SK-N-SH treated with all-trans-retinoic acid at 6 μM for 48 hours (cell line): ENCODE data around the gene RPS19.

Experiments used
- ATAC-seq: fragments of 200-7000 bp; cut with Tn5 transposase; 3 replicates; pipeline ENCODE4 v1.9.1; 2020; ENCODE audit warnings: mild to moderate bottlenecking, moderate library complexity
- ARNTL ChIP-seq: fragments of 450-650 bp; formaldehyde crosslinking; IDR thresholded peaks from 2 replicates; pipeline ENCODE4 v1.5.0; 2020; ENCODE audit warnings: low read depth, mild to moderate bottlenecking, moderate library complexity, borderline replicate concordance
- BACH2 ChIP-seq: fragments of 250-450 bp; sonication (Bioruptor Pico); IDR thresholded peaks from 2 replicates; pipeline ENCODE4 v1.9.0; 2021; ENCODE audit warnings: mild to moderate bottlenecking, borderline replicate concordance
- CSDC2 ChIP-seq: fragments of 250-450 bp; sonication (Bioruptor Pico); IDR thresholded peaks from 2 replicates; pipeline ENCODE4 v1.5.0; 2020; ENCODE audit warnings: mild to moderate bottlenecking, moderate library complexity
- ESRRG ChIP-seq: fragments of 250-450 bp; sonication (Bioruptor Pico); IDR thresholded peaks from 2 replicates; pipeline ENCODE4 v1.6.1; 2021; ENCODE audit warnings: mild to moderate bottlenecking
- GLIS3 ChIP-seq: fragments of 250-450 bp; sonication (Bioruptor Pico); IDR thresholded peaks from 2 replicates; pipeline ENCODE4 v1.5.0; 2020; ENCODE audit warnings: mild to moderate bottlenecking, moderate library complexity
- ISL1 ChIP-seq: fragments of 250-450 bp; sonication (Bioruptor Pico); IDR thresholded peaks from 2 replicates; pipeline ENCODE4 v2.1.2; 2022; ENCODE audit warnings: mild to moderate bottlenecking, moderate library complexity
- OSR1 ChIP-seq: fragments of 250-450 bp; sonication (Bioruptor Pico); IDR thresholded peaks from 2 replicates; pipeline ENCODE4 v1.8.0; 2022; ENCODE audit warnings: moderate library complexity, mild to moderate bottlenecking, inconsistent platforms
- PPARA ChIP-seq: fragments of 250-450 bp; sonication (Bioruptor Pico); IDR thresholded peaks from 2 replicates; pipeline ENCODE4 v1.5.0; 2020; ENCODE audit warnings: mild to moderate bottlenecking, borderline replicate concordance
- RARB ChIP-seq: fragments of 250-450 bp; sonication (Bioruptor Pico); IDR thresholded peaks from 2 replicates; pipeline ENCODE4 v1.8.0; 2021; ENCODE audit warnings: mild to moderate bottlenecking, moderate library complexity
- SNAI2 ChIP-seq: fragments of 250-450 bp; sonication (Bioruptor Pico); IDR thresholded peaks from 2 replicates; pipeline ENCODE4 v1.5.0; 2020; ENCODE audit warnings: mild to moderate bottlenecking, moderate library complexity
- TCF4 ChIP-seq: fragments of 250-450 bp; sonication (Bioruptor Pico); IDR thresholded peaks from 2 replicates; pipeline ENCODE4 v1.8.0; 2021; ENCODE audit warnings: mild to moderate bottlenecking, moderate library complexity, borderline replicate concordance
- TOX ChIP-seq: fragments of 250-450 bp; sonication (Bioruptor Pico); IDR thresholded peaks from 2 replicates; pipeline ENCODE4 v1.8.0; 2021; ENCODE audit warnings: mild to moderate bottlenecking, moderate library complexity, borderline replicate concordance
- ZC3H10 ChIP-seq: fragments of 250-450 bp; sonication (Bioruptor Pico); IDR thresholded peaks from 2 replicates; pipeline ENCODE4 v1.5.1; 2021; ENCODE audit warnings: mild to moderate bottlenecking, moderate library complexity
- ZFP3 ChIP-seq: fragments of 250-450 bp; sonication (Bioruptor Pico); IDR thresholded peaks from 2 replicates; pipeline ENCODE4 v1.5.0; 2020; ENCODE audit warnings: mild to moderate bottlenecking, moderate library complexity
- ZFP30 ChIP-seq: fragments of 450-650 bp; formaldehyde crosslinking; IDR thresholded peaks from 2 replicates; pipeline ENCODE4 v1.5.0; 2022; ENCODE audit warnings: mild to moderate bottlenecking, moderate library complexity
- ZNF565 ChIP-seq: fragments of 450-650 bp; formaldehyde crosslinking; conservative IDR thresholded peaks from 2 replicates; pipeline ENCODE4 v1.5.0; 2020; ENCODE audit warnings: low read depth, mild to moderate bottlenecking, moderate library complexity
- ZNF70 ChIP-seq: fragments of 450-650 bp; formaldehyde crosslinking; IDR thresholded peaks from 2 replicates; pipeline ENCODE4 v1.5.0; 2020; ENCODE audit warnings: mild to moderate bottlenecking, moderate library complexity
- ZNF8 ChIP-seq: fragments of 450-650 bp; formaldehyde crosslinking; IDR thresholded peaks from 2 replicates; pipeline ENCODE4 v1.5.0; 2020; ENCODE audit warnings: mild to moderate bottlenecking, moderate library complexity
- TF ChIP-seq, protein P1 (sequence below): fragments of 250-450 bp; sonication (Bioruptor Pico); IDR thresholded peaks from 2 replicates; pipeline ENCODE4 v1.8.0; 2021; ENCODE audit warnings: low read depth, mild to moderate bottlenecking, moderate library complexity, borderline replicate concordance
- TF ChIP-seq, protein P2 (sequence below): fragments of 250-450 bp; sonication (Bioruptor Pico); IDR thresholded peaks from 2 replicates; pipeline ENCODE4 v1.8.0; 2020; ENCODE audit warnings: mild to moderate bottlenecking, moderate library complexity, borderline replicate concordance
- TF ChIP-seq, protein P3 (sequence below): fragments of 250-450 bp; sonication (Bioruptor Pico); IDR thresholded peaks from 2 replicates; pipeline ENCODE4 v1.5.1; 2021; ENCODE audit warnings: mild to moderate bottlenecking, moderate library complexity
- TF ChIP-seq, protein P4 (sequence below): fragments of 250-450 bp; sonication (Bioruptor Pico); IDR thresholded peaks from 2 replicates; pipeline ENCODE4 v1.5.1; 2020; ENCODE audit warnings: low read depth, mild to moderate bottlenecking, moderate library complexity
- TF ChIP-seq, protein P5 (sequence below): fragments of 250-450 bp; sonication (Bioruptor Pico); IDR thresholded peaks from 2 replicates; pipeline ENCODE4 v1.5.0; 2020; ENCODE audit warnings: mild to moderate bottlenecking, moderate library complexity

RPS19 gene

DNA sequence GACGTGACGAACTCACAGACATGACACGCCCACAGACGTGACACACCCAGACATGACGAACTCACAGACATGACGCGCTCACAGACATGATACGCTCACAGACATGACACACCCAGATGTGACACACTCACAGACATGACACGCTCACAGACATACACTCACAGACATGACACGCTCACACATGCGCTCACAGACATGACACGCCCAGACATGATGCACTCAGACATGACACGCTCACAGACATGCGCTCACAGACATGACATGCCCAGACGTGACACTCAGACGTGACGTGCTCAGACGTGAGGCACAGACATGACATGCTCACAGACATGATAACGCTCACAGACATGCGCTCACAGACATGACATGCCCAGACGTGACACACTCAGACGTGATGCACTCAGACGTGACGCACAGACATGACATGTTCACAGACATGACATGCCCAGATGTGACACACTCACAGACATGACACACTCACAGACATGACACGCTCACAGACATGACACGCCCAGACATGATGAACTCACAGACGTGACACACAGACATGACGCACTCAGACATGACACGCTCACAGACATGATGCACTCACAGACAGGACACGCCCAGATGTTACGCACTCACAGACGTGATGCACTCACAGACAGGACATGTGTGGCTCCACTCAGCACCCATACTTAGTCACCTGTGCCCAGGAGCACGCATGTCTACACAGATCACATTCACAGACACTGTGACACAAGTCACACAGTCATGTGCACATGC, 60.1 kb downstream of the RPS19 start:
- TF ChIP-seq ZNF8 (no peak), ZNF70 (CRISPR knock-in tag) (no peak), GLIS3 (no peak), OSR1 (no peak), RARB (no peak), TCF4 (no peak), ARNTL (CRISPR knock-in tag) (no peak), SNAI2 (CRISPR knock-in tag) (no peak), ESRRG (no peak), ISL1 (no peak), CSDC2 (CRISPR knock-in tag) (no peak), TOX (CRISPR knock-in tag) (no peak), PPARA (CRISPR knock-in tag) (no peak), BACH2 (CRISPR knock-in tag) (no peak), ZFP3 (CRISPR knock-in tag) (no peak)
- TF ChIP-seq, protein P1, sequence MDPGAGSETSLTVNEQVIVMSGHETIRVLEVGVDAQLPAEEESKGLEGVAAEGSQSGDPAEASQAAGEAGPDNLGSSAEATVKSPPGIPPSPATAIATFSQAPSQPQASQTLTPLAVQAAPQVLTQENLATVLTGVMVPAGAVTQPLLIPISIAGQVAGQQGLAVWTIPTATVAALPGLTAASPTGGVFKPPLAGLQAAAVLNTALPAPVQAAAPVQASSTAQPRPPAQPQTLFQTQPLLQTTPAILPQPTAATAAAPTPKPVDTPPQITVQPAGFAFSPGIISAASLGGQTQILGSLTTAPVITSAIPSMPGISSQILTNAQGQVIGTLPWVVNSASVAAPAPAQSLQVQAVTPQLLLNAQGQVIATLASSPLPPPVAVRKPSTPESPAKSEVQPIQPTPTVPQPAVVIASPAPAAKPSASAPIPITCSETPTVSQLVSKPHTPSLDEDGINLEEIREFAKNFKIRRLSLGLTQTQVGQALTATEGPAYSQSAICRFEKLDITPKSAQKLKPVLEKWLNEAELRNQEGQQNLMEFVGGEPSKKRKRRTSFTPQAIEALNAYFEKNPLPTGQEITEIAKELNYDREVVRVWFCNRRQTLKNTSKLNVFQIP (CRISPR knock-in tag) = no peak
- TF ChIP-seq, protein P2, sequence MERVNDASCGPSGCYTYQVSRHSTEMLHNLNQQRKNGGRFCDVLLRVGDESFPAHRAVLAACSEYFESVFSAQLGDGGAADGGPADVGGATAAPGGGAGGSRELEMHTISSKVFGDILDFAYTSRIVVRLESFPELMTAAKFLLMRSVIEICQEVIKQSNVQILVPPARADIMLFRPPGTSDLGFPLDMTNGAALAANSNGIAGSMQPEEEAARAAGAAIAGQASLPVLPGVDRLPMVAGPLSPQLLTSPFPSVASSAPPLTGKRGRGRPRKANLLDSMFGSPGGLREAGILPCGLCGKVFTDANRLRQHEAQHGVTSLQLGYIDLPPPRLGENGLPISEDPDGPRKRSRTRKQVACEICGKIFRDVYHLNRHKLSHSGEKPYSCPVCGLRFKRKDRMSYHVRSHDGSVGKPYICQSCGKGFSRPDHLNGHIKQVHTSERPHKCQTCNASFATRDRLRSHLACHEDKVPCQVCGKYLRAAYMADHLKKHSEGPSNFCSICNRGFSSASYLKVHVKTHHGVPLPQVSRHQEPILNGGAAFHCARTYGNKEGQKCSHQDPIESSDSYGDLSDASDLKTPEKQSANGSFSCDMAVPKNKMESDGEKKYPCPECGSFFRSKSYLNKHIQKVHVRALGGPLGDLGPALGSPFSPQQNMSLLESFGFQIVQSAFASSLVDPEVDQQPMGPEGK = no peak
- TF ChIP-seq, protein P3, sequence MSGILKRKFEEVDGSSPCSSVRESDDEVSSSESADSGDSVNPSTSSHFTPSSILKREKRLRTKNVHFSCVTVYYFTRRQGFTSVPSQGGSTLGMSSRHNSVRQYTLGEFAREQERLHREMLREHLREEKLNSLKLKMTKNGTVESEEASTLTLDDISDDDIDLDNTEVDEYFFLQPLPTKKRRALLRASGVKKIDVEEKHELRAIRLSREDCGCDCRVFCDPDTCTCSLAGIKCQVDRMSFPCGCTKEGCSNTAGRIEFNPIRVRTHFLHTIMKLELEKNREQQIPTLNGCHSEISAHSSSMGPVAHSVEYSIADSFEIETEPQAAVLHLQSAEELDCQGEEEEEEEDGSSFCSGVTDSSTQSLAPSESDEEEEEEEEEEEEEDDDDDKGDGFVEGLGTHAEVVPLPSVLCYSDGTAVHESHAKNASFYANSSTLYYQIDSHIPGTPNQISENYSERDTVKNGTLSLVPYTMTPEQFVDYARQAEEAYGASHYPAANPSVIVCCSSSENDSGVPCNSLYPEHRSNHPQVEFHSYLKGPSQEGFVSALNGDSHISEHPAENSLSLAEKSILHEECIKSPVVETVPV (CRISPR knock-in tag) = no peak
- TF ChIP-seq, protein P4, sequence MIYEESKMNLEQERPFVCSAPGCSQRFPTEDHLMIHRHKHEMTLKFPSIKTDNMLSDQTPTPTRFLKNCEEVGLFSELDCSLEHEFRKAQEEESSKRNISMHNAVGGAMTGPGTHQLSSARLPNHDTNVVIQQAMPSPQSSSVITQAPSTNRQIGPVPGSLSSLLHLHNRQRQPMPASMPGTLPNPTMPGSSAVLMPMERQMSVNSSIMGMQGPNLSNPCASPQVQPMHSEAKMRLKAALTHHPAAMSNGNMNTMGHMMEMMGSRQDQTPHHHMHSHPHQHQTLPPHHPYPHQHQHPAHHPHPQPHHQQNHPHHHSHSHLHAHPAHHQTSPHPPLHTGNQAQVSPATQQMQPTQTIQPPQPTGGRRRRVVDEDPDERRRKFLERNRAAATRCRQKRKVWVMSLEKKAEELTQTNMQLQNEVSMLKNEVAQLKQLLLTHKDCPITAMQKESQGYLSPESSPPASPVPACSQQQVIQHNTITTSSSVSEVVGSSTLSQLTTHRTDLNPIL (CRISPR knock-in tag) = no peak
- TF ChIP-seq, protein P5, sequence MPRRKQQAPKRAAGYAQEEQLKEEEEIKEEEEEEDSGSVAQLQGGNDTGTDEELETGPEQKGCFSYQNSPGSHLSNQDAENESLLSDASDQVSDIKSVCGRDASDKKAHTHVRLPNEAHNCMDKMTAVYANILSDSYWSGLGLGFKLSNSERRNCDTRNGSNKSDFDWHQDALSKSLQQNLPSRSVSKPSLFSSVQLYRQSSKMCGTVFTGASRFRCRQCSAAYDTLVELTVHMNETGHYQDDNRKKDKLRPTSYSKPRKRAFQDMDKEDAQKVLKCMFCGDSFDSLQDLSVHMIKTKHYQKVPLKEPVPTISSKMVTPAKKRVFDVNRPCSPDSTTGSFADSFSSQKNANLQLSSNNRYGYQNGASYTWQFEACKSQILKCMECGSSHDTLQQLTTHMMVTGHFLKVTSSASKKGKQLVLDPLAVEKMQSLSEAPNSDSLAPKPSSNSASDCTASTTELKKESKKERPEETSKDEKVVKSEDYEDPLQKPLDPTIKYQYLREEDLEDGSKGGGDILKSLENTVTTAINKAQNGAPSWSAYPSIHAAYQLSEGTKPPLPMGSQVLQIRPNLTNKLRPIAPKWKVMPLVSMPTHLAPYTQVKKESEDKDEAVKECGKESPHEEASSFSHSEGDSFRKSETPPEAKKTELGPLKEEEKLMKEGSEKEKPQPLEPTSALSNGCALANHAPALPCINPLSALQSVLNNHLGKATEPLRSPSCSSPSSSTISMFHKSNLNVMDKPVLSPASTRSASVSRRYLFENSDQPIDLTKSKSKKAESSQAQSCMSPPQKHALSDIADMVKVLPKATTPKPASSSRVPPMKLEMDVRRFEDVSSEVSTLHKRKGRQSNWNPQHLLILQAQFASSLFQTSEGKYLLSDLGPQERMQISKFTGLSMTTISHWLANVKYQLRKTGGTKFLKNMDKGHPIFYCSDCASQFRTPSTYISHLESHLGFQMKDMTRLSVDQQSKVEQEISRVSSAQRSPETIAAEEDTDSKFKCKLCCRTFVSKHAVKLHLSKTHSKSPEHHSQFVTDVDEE (CRISPR knock-in tag) = no peak

DNA sequence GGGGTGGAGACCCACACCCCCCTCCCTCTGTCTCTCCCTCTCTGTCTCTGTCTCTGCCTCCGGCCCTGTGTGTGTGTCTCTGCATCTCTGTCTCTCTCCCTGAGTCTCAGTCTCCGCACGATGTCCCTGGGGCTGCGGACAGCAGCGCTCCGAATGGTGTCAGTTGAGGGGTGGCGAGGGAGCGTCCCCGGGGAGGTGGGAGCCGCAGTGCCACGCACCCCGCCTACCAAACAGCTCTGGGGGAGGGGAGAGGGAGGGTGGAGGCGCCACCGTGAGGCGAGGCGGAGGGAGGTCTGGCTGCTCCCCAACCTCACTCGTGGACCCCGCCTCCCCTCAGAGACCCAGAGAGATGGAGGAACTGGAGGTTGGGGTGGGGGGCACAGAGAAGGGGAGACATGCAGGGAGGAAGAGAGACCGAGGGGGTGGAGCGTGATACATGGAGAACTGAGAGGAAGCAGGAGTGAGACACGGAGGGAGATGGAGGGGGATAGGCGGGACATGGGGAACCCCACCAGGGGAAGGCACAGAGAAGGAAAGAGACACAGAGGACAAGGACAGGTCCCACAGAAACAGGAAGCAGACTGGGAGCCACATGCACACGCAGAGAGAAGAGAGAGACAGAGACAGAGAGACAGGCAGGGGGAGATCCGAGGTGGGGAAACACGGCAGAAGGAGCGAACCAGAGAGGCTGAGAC, 61.0 kb downstream of the RPS19 start:
- TF ChIP-seq ZC3H10 = no peak
- TF ChIP-seq ZNF565 = no peak
- TF ChIP-seq ISL1 = no peak
- TF ChIP-seq ZFP30 (CRISPR knock-in tag) = no peak
- no peak for TF ChIP-seq RARB
- TF ChIP-seq ZNF70 (CRISPR knock-in tag) = no peak
- no peak for ATAC-seq

More for the DNA sequence above, 60.1 kb downstream of the RPS19 start:
- ATAC-seq = no peak
